Effector CD4-positive, alpha-beta T cell (primary cell): ENCODE data around the gene RAB11FIP3.
"Not testable (repeated sequence)": the region's sequence is repeated elsewhere in the genome, so short reads cannot be mapped to it uniquely, and the experiment has no call there.

Source experiments
- DNase-seq: peaks from one replicate; pipeline ENCODE4 v3.0.0-alpha.2; 2020
- total RNA-seq: gene quantifications from one replicate; lab custom pipeline; 2026; lab: John Stamatoyannopoulos, UW

RAB11FIP3 gene
- total RNA-seq: 44.8 reads per million, percentile 66 among the genes with 10 or more reads in this experiment

DNA sequence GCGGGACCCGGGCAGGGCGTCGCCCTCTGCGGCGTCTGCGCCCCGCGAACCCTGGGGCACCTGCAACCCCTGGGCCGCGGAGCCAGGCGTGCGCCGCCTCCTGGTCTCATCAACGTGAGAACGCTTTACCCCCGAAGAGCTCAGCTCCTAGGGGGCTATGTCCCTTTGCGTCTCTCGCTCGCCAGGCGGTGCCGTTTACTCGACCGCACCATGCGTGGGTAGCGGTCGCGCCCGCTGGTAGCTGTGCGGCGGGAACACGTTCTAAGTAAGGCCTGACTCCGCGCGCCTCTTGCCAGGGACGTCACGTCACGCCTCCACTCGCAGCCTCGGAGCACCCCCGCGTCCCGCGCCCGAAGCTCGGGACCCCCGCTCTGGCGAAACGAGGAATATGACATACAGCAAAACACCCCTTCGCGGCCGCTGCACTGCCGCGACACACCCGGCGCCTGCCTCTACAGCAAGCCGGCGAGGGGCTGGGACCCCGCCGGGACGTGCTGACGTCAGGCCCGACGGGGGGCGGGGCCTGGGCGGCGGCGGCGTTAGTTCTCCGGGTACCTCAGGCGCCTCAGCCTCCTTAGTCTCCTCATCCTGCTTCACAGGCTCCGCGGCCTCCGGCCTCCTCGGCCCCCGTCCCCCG lies at the start of gene RAB11FIP3:
Gene RAB11FIP3, plus strand, starts transcription at position 568 of the 637 bp plus-strand sequence. CDS start 358 bp downstream, outside the sequence.
- DNase-seq: peak; percentile 75

DNA sequence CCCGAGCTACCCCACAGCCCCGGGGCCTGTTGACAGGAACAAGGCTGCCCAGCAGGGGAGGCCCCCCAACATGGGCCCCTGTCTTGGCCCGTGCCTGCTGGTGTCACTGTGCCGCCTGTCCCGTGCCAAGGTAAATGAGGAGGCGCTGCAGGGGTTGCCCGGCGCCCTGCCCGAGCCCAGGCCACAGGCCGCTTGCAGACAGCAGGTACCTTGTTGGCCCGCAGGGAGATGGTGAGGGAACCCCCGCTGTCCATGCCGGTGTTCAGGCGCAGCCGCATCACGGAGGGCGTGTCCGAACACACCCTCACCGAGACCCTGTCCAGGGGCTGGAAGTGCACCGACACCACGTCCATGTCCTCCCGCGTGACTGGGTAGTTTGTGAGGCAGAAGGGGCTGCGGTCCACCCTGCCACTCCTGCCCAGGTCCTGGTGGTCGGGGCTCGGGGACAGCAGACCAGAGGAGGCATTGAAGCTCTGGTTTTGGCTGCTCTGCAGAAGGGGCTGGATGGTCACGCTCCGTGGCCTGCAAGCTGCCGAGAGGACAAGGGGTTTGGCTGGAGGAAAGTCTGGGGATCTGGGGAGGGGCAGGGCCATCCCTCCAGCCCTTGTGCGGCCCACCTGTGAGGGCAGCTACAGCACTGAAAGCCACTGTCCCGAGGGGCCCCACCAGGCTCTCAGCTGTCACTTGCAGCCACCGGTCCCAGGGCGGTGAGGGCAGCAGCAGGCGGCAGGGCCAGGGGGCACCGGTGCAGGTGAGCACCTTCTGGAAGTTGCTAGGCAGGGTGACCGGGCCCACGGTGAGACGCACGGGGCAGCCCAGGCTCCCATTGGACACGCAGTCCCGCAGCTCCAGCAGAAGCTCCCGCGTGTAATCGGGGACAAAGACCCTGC lies 49.3 kb upstream of the RAB11FIP3 start:
- DNase-seq: no peak

DNA sequence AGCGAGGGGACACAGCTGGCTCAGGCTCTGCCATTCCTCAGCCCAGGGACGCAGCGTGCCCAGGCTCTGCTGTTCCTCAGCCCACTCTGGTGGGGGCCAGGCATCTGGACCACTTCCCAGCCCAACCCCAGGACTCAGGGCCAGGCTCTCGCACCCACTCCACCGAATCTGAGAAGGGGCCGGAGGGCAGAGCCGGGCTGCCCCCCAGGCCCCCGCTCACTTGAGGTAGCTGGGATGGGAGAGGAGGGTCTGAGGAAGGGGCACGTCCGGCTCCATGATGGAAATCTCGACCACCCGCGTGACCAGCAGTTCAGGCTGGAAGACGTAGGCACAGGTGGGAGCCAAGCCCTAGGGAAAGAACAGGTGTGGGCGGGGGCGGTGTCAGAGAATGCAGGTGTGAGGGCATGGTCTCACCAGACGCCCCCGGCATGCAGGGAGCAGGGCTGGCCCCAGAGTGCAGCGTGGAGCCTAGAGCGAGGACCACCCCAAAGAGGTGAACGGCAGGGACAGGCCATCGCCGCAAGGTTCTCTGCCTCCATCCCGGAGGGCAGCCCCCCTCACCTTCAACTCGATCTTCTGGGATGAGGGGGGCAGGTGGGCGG lies 48.5 kb upstream of the RAB11FIP3 start:
- DNase-seq: no peak

DNA sequence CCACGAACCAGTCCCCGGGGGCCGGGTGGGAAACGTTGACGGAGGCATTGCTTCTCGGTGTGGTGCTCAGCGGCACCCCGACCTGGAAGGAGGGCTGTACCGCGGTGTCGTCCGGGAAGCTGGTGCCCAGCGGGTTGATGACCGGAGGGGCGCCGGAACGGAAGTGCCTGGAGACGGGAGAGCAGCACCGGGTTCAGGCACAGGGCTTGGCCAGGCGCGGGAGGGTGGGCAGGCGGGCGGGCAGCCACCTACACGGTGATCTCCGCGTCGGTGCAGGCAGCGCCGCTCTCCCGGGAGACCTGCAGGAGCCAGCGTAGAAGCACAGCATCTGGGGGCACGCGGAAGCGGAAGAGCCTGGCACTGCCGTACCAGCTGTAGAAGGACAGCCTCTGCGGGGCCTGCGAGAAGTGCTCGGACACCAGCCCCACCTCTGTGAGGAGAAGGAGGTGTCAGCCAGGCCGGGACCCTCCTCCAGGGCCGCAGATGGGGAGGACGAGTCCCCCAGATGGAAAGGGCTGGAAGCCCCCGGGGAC lies 48.0 kb upstream of the RAB11FIP3 start:
- DNase-seq: no peak

DNA sequence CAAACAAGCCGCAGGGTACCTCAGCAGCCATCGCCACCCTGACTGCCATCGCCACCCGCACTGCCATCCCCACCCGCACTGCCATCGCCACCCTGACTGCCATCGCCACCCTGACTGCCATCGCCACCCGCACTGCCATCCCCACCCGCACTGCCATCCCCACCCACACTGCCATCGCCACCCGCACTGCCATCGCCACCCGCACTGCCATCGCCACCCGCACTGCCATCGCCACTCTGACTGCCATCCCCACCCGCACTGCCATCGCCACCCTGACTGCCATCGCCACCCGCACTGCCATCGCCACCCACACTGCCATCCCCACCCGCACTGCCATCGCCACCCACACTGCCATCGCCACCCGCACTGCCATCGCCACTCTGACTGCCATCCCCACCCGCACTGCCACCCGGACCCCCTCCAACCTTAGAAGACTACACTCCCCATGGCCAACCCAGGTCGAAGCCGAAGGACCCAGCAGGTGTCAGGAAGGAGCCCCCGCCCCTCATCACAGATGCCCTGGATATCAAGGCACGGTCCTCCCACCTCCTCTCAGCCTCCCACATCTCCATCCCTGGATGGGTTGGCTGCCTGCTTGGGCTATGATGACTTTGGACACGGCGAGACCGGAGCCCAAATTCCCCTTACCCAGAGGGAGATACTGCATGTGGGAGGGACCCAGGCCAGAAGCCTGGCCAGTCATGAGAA lies 47.2 kb upstream of the RAB11FIP3 start:
- not testable (repeated sequence) for DNase-seq

DNA sequence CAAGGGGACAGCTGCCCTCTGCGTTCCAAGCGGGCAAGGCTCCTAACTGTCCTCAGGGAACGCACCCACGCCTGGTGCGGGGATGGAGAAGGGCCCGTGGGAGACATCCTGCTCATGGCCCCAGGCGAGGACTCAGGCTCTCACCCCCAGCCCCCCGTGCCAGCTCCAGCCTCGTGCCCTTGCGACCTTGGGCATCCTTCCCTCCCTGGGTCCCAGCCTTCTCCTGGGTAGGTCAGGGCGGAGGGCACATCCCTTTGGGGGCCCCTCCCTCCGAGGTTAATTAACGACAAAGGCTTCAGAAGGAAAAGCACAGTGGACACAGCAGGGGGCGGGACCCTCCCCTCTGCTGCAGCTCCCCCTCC lies 46.6 kb upstream of the RAB11FIP3 start:
- no peak for DNase-seq

DNA sequence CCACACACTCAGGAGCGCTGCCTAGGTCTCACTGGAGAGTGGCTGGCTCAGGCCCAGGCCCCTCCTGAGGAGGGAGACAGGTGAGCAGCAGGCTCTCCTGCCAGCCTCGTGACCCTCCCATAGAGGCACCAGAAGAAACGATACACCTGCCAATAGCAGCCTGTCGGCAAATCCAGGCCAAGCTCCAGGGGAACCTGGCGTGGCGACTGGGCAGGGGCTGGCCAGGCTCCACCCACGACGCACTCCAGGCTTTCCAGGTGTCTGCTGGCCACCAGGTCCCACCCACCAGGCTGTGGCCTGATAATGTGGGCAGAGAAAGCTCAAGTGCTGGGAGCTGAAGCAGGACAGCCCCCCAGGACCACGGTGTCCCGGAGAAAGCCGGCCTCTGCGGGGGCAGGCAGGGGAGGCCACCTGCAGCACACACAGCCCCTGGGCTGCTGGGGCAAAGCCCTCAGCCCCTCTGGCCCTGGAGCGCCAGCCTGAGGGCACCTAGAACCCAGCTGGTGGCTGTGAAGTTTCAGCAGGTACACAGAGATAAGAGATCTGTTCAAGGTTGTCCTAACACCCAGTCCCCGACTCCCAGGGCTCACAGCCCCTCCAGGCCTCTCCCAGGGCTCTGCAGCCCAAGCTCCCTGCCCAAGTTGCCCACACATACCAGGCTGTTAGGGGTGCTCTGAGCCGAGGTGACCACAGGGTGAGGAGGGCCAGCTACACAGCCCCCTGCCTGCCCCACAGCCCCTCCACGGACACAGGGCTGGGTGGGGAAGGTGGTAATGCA lies 46.1 kb upstream of the RAB11FIP3 start:
- DNase-seq: no peak

- no peak for DNase-seq
Observed at GRCh38 chr16:379961-380761, 45.3 kb upstream of the RAB11FIP3 start.

- no peak for DNase-seq
Observed at GRCh38 chr16:380762-381011, 44.8 kb upstream of the RAB11FIP3 start.

DNA sequence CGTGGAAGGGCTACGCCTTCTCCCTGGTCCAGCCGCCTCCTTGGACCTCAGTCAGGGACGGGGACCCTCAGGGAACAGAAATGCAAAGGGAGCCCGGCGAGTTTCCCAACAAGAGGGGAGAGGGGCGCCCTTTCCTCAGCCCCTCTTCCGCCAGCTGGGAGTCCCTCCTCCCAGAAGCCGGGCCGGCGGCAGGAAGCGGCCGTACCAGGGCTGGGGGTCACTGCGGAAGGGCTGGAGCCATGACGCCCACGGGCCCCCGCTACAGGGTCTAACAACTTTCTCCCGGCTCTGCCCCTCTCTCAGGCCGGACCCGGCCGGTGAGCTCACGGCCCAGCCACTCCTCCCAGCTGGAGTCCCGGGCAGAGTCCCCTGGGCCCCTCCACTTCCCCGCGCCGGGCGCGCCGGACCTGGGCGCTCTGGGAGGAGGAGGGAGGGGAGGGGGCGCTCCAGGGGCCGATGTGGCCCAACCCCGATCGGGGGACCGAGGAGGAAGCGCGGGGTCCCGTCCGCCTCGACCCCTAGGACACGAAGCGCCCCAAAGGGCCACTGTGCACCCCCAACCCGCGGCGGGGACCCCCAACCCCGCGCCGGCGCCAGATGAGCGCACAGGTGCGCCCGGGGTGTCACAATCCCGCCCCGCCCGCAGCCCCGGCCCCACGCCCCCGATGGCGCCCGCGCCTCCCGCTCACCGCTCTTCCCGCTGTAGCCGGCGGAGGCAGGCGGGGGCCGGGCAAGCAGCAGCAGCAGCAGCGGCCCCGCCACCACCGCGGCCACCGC lies 44.2 kb upstream of the RAB11FIP3 start:
- DNase-seq: no peak

- peak; percentile 57 for DNase-seq
Observed at GRCh38 chr16:381789-382717, 43.4 kb upstream of the RAB11FIP3 start, which contains the start of gene PGAP6. TSS of gene PGAP6 (minus strand) at chr16:381978. CDS start at chr16:381821, 157 bp downstream.

DNA sequence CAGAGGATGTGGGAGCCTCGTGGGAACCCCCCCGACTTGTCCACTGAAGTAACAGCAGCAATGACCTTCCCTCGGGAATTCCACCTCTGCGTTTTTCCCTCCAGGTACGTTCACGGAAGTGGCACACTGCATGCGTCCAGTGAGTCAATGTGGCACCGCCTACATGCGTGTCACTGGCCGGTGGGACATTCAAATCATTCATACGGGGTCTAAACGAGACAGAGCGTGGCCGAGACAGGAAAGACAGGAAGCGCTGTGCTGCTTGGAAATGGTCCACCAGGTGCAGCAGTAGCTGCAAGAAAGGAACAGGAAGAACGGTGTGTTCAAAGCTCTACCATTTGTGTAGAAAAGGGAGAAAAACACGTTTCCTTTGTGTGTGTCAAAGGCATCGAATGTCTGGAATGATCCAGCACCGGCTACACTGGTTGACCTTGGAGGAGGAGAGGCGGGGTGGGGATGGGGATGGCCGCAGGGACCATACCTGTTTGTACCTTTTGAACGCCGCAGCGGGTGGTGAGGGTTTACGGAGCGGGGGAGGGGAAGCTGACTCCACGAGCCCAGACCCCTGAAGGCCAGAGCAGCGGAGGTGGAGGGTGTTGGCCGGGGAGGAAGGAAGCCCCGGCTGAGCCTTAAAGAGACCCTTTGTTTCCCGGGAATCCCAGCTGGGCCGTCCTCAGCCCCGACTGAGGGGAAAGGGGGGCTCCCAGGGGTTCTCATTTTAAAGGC lies 42.0 kb upstream of the RAB11FIP3 start:
- peak; percentile 48 for DNase-seq

DNA sequence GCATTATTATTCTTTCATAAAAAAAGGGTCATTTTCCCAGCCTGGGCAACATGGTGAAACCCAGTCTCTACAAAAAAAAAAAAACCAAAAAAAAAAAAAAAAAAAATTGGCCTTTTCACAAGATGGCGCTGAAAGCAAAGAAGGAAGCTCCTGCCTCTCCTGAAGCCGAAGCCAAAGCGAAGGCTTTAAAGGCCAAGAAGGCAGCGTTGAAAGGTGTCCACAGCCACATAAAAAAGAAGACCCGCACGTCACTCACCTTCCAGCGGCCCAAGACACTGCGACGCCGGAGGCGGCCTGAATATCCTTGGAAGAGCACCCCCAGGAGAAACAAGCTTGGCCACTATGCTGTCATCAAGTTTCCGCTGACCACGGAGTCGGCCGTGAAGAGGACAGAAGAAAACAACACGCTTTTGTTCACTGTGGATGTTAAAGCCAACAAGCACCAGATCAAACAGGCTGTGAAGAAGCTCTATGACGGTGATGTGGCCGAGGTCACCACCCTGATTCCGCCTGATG lies 38.8 kb upstream of the RAB11FIP3 start:
- no peak for DNase-seq

- DNase-seq: not testable (repeated sequence)
Observed at GRCh38 chr16:387761-388666, 37.4 kb upstream of the RAB11FIP3 start.

DNA sequence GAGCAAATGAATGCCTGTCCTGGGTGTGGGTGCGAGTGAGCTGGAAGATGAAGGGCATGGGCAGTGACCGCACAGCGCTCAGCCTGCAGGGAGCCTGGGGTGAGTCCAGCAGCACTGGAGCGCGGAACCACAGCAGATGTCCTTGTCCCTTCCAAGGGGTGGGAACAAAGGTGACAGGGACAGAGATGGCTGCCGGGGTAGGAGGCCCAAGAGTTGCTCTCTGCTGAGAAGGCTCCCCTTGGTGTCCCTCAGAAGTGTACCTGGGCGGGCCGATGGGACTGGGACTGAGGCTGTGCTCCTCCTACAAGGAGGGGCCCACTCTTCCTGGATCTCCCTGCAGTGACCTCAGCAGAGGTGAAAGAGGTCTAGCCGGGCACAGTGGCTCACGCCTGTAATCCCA lies 36.1 kb upstream of the RAB11FIP3 start:
- no peak for DNase-seq

GRCh38 chr16:391885-392335 lies 33.5 kb upstream of the RAB11FIP3 start:
- peak; percentile 61 for DNase-seq

DNA sequence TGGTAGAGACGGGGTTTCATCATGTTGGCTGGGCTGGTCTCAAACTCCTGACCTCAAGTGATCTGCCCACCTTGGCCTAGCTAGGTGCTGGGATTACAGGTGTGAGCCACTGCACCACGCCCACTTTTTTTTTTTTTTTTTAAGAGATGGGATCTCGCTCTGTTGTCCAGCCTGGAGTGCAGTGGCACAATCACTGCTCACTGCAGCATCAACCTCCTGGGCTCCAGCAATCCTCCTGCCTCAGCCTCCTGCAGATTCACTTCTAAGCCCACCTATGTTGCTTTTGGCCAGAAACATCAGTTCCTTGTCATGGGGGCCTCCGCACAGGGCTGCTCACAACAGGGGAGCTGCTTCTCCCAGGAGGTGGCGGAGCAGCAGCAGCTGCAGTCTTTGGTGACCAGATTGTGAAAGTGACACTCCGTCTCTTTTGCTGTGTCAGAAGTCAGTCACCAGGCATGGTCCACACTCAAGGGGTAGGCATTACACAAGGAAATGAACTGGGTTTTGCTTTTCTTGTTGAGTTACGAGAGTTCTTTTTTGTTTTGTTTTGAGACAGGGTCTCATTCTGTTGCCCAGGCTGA lies 32.9 kb upstream of the RAB11FIP3 start:
- no peak for DNase-seq
